Fibroblast of lung (primary cell): Measurements from ENCODE around the gene AP2A2.

Experiments
- EZH2 ChIP-seq: IDR thresholded peaks from 2 replicates; pipeline ENCODE4 v1.5.1; 2012; ENCODE audit warnings: low read length, control low read depth, mild to moderate bottlenecking; ENCODE audit errors: missing control alignments
- TF ChIP-seq, protein P1 (sequence below), 2 donors: IDR thresholded peaks in 1 of 2; conservative IDR thresholded peaks in 1 of 2; 1 replicate in 1 of 2; 2 replicates in 1 of 2; pipeline ENCODE4 v1.5.1; 2011 to 2012; ENCODE audit warnings: low read length in 2 of 2, control low read depth in 1 of 2, inconsistent platforms in 1 of 2, low read depth in 1 of 2, mild to moderate bottlenecking in 1 of 2

DNA sequence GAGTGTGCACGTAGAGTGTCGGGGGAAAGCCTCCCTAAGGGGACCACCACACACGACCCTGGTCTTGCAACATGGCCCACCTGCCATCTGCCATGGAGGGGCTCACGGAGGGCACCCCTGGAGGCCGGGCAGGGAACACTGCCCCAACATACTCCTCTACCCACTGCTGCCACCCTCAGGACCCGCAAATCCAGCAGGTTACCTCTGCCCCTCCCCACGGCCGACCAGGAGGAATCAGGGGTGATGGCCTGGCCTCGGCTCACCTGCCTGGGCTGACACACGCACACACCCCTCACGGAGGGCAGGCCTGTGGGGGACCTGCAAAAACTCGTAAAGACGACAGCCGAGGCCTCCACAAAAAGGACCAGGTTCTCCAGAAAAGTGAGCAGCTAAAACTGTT is 45.2 kb upstream of the AP2A2 start:
- TF ChIP-seq, protein P1, sequence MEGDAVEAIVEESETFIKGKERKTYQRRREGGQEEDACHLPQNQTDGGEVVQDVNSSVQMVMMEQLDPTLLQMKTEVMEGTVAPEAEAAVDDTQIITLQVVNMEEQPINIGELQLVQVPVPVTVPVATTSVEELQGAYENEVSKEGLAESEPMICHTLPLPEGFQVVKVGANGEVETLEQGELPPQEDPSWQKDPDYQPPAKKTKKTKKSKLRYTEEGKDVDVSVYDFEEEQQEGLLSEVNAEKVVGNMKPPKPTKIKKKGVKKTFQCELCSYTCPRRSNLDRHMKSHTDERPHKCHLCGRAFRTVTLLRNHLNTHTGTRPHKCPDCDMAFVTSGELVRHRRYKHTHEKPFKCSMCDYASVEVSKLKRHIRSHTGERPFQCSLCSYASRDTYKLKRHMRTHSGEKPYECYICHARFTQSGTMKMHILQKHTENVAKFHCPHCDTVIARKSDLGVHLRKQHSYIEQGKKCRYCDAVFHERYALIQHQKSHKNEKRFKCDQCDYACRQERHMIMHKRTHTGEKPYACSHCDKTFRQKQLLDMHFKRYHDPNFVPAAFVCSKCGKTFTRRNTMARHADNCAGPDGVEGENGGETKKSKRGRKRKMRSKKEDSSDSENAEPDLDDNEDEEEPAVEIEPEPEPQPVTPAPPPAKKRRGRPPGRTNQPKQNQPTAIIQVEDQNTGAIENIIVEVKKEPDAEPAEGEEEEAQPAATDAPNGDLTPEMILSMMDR (conservative IDR thresholded peaks at IDR 0.05 in 1 of 2, IDR thresholded peaks at IDR 0.05 in 1 of 2; ENCODE audit: low read depth in 1 of 2, low read length in 2 of 2): no peak
- no peak for TF ChIP-seq EZH2
